SK-N-SH treated with all-trans-retinoic acid at 6 μM for 48 hours (cell line): ENCODE results near the gene CYP26A1.

Source experiments
- ATAC-seq: fragments of 200-7000 bp; cut with Tn5 transposase; 3 replicates; pipeline ENCODE4 v1.9.1; 2020; ENCODE audit warnings: mild to moderate bottlenecking, moderate library complexity
- ARNTL ChIP-seq: fragments of 450-650 bp; formaldehyde crosslinking; IDR thresholded peaks from 2 replicates; pipeline ENCODE4 v1.5.0; 2020; ENCODE audit warnings: low read depth, mild to moderate bottlenecking, moderate library complexity, borderline replicate concordance
- BACH2 ChIP-seq: fragments of 250-450 bp; sonication (Bioruptor Pico); IDR thresholded peaks from 2 replicates; pipeline ENCODE4 v1.9.0; 2021; ENCODE audit warnings: mild to moderate bottlenecking, borderline replicate concordance
- ESRRG ChIP-seq: fragments of 250-450 bp; sonication (Bioruptor Pico); IDR thresholded peaks from 2 replicates; pipeline ENCODE4 v1.6.1; 2021; ENCODE audit warnings: mild to moderate bottlenecking
- GLIS3 ChIP-seq: fragments of 250-450 bp; sonication (Bioruptor Pico); IDR thresholded peaks from 2 replicates; pipeline ENCODE4 v1.5.0; 2020; ENCODE audit warnings: mild to moderate bottlenecking, moderate library complexity
- OSR1 ChIP-seq: fragments of 250-450 bp; sonication (Bioruptor Pico); IDR thresholded peaks from 2 replicates; pipeline ENCODE4 v1.8.0; 2022; ENCODE audit warnings: moderate library complexity, mild to moderate bottlenecking, inconsistent platforms
- RARB ChIP-seq: fragments of 250-450 bp; sonication (Bioruptor Pico); IDR thresholded peaks from 2 replicates; pipeline ENCODE4 v1.8.0; 2021; ENCODE audit warnings: mild to moderate bottlenecking, moderate library complexity
- SNAI2 ChIP-seq: fragments of 250-450 bp; sonication (Bioruptor Pico); IDR thresholded peaks from 2 replicates; pipeline ENCODE4 v1.5.0; 2020; ENCODE audit warnings: mild to moderate bottlenecking, moderate library complexity
- TCF4 ChIP-seq: fragments of 250-450 bp; sonication (Bioruptor Pico); IDR thresholded peaks from 2 replicates; pipeline ENCODE4 v1.8.0; 2021; ENCODE audit warnings: mild to moderate bottlenecking, moderate library complexity, borderline replicate concordance
- TOX ChIP-seq: fragments of 250-450 bp; sonication (Bioruptor Pico); IDR thresholded peaks from 2 replicates; pipeline ENCODE4 v1.8.0; 2021; ENCODE audit warnings: mild to moderate bottlenecking, moderate library complexity, borderline replicate concordance
- ZFP3 ChIP-seq: fragments of 250-450 bp; sonication (Bioruptor Pico); IDR thresholded peaks from 2 replicates; pipeline ENCODE4 v1.5.0; 2020; ENCODE audit warnings: mild to moderate bottlenecking, moderate library complexity
- TF ChIP-seq, protein P1 (sequence below): fragments of 250-450 bp; sonication (Bioruptor Pico); IDR thresholded peaks from 2 replicates; pipeline ENCODE4 v1.5.0; 2020; ENCODE audit warnings: mild to moderate bottlenecking, moderate library complexity

CYP26A1 gene

GRCh38 chr10:93123766-93124165, 50.1 kb downstream of the CYP26A1 start:
- no peak for ATAC-seq

DNA sequence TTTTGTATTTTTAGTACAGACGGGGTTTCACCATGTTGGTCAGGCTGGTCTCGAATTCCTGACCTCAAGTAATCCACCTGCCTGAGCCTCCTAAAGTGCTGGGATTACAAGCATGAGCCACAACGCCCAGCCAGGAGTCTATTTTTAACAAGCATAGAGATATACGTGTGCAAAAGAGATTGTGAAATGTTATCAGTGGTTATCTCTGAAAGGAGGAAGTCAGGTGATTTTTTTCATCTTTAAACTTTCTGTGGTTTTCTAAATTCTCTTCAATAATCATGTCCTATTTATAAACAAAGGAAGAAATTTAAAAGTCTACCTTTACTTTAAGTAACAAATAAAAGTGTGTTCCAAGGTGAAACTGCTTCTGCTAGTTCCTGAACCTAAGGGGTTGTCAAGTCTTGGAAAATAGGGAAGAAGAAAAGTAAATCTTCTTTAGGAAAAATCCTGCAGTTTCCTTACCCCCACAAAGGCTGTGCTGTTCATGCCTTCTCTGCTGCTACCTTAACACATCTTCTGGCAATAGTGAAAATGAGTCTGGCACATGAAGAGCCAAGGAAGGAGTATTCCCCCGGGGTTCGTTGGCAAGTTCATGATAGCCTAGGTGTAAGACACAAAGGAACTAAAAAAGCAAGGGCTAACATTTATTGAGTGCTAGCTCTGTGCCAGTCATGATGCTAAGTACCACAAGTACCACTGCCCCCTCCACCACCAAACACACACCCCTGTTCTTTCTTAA, 51.1 kb downstream of the CYP26A1 start:
- TF ChIP-seq ZFP3 (CRISPR knock-in tag) (no peak), OSR1 (CRISPR knock-in tag) (no peak)
- TF ChIP-seq, protein P1, sequence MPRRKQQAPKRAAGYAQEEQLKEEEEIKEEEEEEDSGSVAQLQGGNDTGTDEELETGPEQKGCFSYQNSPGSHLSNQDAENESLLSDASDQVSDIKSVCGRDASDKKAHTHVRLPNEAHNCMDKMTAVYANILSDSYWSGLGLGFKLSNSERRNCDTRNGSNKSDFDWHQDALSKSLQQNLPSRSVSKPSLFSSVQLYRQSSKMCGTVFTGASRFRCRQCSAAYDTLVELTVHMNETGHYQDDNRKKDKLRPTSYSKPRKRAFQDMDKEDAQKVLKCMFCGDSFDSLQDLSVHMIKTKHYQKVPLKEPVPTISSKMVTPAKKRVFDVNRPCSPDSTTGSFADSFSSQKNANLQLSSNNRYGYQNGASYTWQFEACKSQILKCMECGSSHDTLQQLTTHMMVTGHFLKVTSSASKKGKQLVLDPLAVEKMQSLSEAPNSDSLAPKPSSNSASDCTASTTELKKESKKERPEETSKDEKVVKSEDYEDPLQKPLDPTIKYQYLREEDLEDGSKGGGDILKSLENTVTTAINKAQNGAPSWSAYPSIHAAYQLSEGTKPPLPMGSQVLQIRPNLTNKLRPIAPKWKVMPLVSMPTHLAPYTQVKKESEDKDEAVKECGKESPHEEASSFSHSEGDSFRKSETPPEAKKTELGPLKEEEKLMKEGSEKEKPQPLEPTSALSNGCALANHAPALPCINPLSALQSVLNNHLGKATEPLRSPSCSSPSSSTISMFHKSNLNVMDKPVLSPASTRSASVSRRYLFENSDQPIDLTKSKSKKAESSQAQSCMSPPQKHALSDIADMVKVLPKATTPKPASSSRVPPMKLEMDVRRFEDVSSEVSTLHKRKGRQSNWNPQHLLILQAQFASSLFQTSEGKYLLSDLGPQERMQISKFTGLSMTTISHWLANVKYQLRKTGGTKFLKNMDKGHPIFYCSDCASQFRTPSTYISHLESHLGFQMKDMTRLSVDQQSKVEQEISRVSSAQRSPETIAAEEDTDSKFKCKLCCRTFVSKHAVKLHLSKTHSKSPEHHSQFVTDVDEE, result no peak
- no peak for ATAC-seq

More at GRCh38 chr10:93123766-93124165, 50.1 kb downstream of the CYP26A1 start:
- TF ChIP-seq ZFP3 (CRISPR knock-in tag) (no peak), TCF4 (CRISPR knock-in tag) (no peak), TOX (CRISPR knock-in tag) (no peak), RARB (CRISPR knock-in tag) (no peak)

DNA sequence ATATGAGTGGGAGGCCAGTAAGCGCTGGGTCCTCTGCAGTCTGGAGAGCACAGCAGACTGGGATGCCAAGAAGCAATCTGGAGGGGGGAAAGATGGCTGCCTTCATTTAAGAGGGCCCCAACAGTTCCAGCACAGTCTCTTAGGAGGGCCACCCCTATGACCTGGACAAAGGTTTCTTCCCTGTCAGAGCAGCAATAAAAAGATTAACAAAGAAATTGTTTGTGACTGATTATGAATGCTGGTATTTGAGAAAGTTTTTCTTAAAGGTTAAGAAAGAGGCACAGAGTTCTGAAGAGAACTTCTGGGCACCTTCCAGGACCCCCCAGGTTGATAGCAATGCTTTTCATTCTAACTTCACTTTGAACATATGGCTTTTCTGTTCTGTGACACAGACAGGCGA, 52.3 kb downstream of the CYP26A1 start:
- no peak for TF ChIP-seq GLIS3 (CRISPR knock-in tag)
- TF ChIP-seq, all 23 proteins: peak for 0
- no peak for ATAC-seq

GRCh38 chr10:93126483-93127052, 52.9 kb downstream of the CYP26A1 start:
- TF ChIP-seq ARNTL (CRISPR knock-in tag) (no peak), ESRRG (CRISPR knock-in tag) (no peak), TCF4 (CRISPR knock-in tag) (no peak), GLIS3 (CRISPR knock-in tag) (no peak), BACH2 (CRISPR knock-in tag) (no peak), ZFP3 (CRISPR knock-in tag) (no peak), SNAI2 (no peak)
- ATAC-seq, result no peak
